ENCODE measurements around the gene CENPP.

CENPP gene

GRCh38 chr9:92482805-92483204, 157.1 kb downstream of the CENPP start:
- no peaks in the 10 kb centered on the region for H3K27me3 ChIP-seq (replicated peaks; ENCODE audit: control insufficient read depth, insufficient read depth, low read length)
- TF ChIP-seq, protein P1, sequence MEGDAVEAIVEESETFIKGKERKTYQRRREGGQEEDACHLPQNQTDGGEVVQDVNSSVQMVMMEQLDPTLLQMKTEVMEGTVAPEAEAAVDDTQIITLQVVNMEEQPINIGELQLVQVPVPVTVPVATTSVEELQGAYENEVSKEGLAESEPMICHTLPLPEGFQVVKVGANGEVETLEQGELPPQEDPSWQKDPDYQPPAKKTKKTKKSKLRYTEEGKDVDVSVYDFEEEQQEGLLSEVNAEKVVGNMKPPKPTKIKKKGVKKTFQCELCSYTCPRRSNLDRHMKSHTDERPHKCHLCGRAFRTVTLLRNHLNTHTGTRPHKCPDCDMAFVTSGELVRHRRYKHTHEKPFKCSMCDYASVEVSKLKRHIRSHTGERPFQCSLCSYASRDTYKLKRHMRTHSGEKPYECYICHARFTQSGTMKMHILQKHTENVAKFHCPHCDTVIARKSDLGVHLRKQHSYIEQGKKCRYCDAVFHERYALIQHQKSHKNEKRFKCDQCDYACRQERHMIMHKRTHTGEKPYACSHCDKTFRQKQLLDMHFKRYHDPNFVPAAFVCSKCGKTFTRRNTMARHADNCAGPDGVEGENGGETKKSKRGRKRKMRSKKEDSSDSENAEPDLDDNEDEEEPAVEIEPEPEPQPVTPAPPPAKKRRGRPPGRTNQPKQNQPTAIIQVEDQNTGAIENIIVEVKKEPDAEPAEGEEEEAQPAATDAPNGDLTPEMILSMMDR (IDR thresholded peaks at IDR 0.05; ENCODE audit: insufficient read depth, low read length, poor library complexity, severe bottlenecking) = no peak
- H3K36me3 ChIP-seq (ENCODE audit: control insufficient read depth, insufficient read depth, low read length) = no peaks in the 10 kb centered on the region
- no peak overlapping the region for H3K4me3 ChIP-seq (replicated peaks; ENCODE audit: low read depth, low read length)
- no peak for DNase-seq (ENCODE audit: extremely low read depth, insufficient read length)

- DNase-seq (ENCODE audit: extremely low read depth, insufficient read length) = no peak
- H3K36me3 ChIP-seq (ENCODE audit: control insufficient read depth, insufficient read depth, low read length) = no peaks in the 10 kb centered on the region
- H3K27me3 ChIP-seq (replicated peaks; ENCODE audit: control insufficient read depth, insufficient read depth, low read length) = no peaks in the 10 kb centered on the region
- TF ChIP-seq, protein P1 (IDR thresholded peaks at IDR 0.05; ENCODE audit: insufficient read depth, low read length, poor library complexity, severe bottlenecking) = no peak
- no peak overlapping the region for H3K4me3 ChIP-seq (replicated peaks; ENCODE audit: low read depth, low read length)
These were observed 158.1 kb downstream of the CENPP start for GRCh38 chr9:92483627-92484545.

DNA sequence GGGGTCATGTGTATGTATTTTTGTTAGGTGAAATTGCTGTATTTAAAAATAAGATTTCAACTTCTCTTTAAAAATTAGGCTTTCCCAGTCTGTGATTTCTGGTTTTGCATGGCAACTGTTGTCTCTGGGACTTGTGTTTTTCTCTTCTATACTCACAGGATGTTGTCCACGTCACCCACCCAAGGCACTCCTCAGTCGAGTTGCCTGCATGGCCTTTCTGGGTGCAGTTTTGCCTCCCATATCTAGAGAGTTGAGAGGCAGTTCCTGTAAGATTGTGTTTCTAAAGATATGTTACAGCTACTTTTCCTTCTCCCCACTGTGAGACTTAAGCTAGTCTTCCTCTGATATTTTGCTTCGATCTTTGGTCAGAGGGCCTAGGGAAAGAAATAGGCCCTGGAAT, 158.8 kb downstream of the CENPP start:
- Histone ChIP-seq H3K36me3 (ENCODE audit: control insufficient read depth, insufficient read depth, low read length) (no peaks in the 10 kb centered on the region), H3K27me3 (replicated peaks; ENCODE audit: control insufficient read depth, insufficient read depth, low read length) (no peaks in the 10 kb centered on the region), H3K4me3 (replicated peaks; ENCODE audit: low read depth, low read length) (no peak overlapping the region)
- TF ChIP-seq, protein P1 (IDR thresholded peaks at IDR 0.05; ENCODE audit: insufficient read depth, low read length, poor library complexity, severe bottlenecking) = no peak
- DNase-seq (ENCODE audit: extremely low read depth, insufficient read length) = no peak

DNA sequence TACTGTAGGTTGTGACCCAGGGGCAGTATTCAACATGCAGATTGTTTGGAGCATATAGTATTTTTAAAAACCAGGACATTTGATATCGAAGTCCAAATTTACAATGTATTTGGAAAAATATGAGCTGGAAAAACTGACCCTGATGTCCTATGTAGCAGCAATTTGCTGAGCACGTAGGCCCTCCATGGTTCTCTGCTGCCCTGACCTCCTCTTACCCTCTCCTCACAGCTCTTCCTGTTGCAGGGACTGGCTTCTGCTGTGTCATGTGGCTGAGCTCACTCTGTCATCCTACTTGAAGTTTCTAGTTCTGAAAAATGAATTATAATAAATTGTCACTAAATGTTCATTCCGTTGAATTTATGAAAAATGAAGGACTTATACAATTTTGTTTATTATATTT, 160.6 kb downstream of the CENPP start:
- TF ChIP-seq, protein P1 (IDR thresholded peaks at IDR 0.05; ENCODE audit: insufficient read depth, low read length, poor library complexity, severe bottlenecking) = no peak
- no peak for DNase-seq (ENCODE audit: extremely low read depth, insufficient read length)
- H3K4me3 ChIP-seq (replicated peaks; ENCODE audit: low read depth, low read length) = no peak overlapping the region

GRCh38 chr9:92488681-92489550, 163.2 kb downstream of the CENPP start:
- no peak for DNase-seq (ENCODE audit: extremely low read depth, insufficient read length)
- TF ChIP-seq, protein P1 (IDR thresholded peaks at IDR 0.05; ENCODE audit: insufficient read depth, low read length, poor library complexity, severe bottlenecking) = no peak
- H3K4me3 ChIP-seq (replicated peaks; ENCODE audit: low read depth, low read length) = no peak overlapping the region
- H3K27me3 ChIP-seq (replicated peaks; ENCODE audit: control insufficient read depth, insufficient read depth, low read length) = no peaks in the 10 kb centered on the region
- no peaks in the 10 kb centered on the region for H3K36me3 ChIP-seq (ENCODE audit: control insufficient read depth, insufficient read depth, low read length)

More for the DNA sequence above, 160.6 kb downstream of the CENPP start:
- no peaks in the 10 kb centered on the region for H3K36me3 ChIP-seq (ENCODE audit: control insufficient read depth, insufficient read depth, low read length)
- no peaks in the 10 kb centered on the region for H3K27me3 ChIP-seq (replicated peaks; ENCODE audit: control insufficient read depth, insufficient read depth, low read length)
